DOHH2 (cell line): Measurements from ENCODE around the gene OXLD1.

Experiments
- H3F3A ChIP-seq: fragments of 200-600 bp; sonication (generic), shearing (Covaris generic); 2 replicates; pipeline ENCODE4 v1.6.0; 2016; ENCODE audit warnings: antibody characterized with exemption, mild to moderate bottlenecking; ENCODE audit not compliant: control insufficient read depth, insufficient read depth
- H3K27ac ChIP-seq: fragments of 200-600 bp; sonication (generic); 2 replicates; pipeline ENCODE4 v1.5.1; 2014; ENCODE audit warnings: low read depth, mild to moderate bottlenecking, low read length, moderate library complexity
- H3K27me3 ChIP-seq: fragments of 200-600 bp; sonication (generic); 2 replicates; pipeline ENCODE4 v1.6.1; 2014; ENCODE audit warnings: mild to moderate bottlenecking, low read length, mixed read lengths; ENCODE audit not compliant: control insufficient read depth
- H3K36me3 ChIP-seq: fragments of 200-600 bp; sonication (generic); 2 replicates; pipeline ENCODE4 v1.6.1; 2014; ENCODE audit warnings: mild to moderate bottlenecking, low read length, moderate library complexity, mixed read lengths; ENCODE audit not compliant: control insufficient read depth
- H3K4me1 ChIP-seq: fragments of 200-600 bp; sonication (generic); 2 replicates; pipeline ENCODE4 v1.6.1; 2014; ENCODE audit warnings: mild to moderate bottlenecking, low read length, mixed read lengths; ENCODE audit not compliant: control insufficient read depth
- H3K4me2 ChIP-seq: fragments of 200-600 bp; sonication (generic); 2 replicates; pipeline ENCODE4 v1.6.0; 2014; ENCODE audit warnings: mild to moderate bottlenecking, low read length, moderate library complexity
- H3K4me3 ChIP-seq: fragments of 200-600 bp; sonication (generic); 2 replicates; pipeline ENCODE4 v1.5.1; 2014; ENCODE audit warnings: mild to moderate bottlenecking, low read length, mixed read lengths
- H3K79me2 ChIP-seq: fragments of 200-600 bp; sonication (generic); 2 replicates; pipeline ENCODE4 v1.6.1; 2014; ENCODE audit warnings: mild to moderate bottlenecking, low read length, mixed read lengths; ENCODE audit not compliant: control insufficient read depth
- H3K9me2 ChIP-seq: fragments of 200-600 bp; sonication (generic); replicated peaks from 2 replicates; pipeline ENCODE4 v1.6.1; 2014; ENCODE audit warnings: mild to moderate bottlenecking, low read length, mixed read lengths; ENCODE audit not compliant: control insufficient read depth
- H3K9me3 ChIP-seq: fragments of 200-600 bp; sonication (generic); 2 replicates; pipeline ENCODE4 v1.6.1; 2014; ENCODE audit warnings: antibody characterized with exemption, low read length, mixed read lengths; ENCODE audit not compliant: control insufficient read depth, insufficient read depth
- H4K20me1 ChIP-seq: fragments of 200-600 bp; sonication (generic); 2 replicates; pipeline ENCODE4 v1.6.0; 2014; ENCODE audit warnings: low read depth, mild to moderate bottlenecking, antibody characterized with exemption, low read length, moderate library complexity; ENCODE audit not compliant: control insufficient read depth, insufficient read depth
- EZH2phosphoT487 ChIP-seq: fragments of 200-600 bp; sonication (generic); IDR thresholded peaks from 2 replicates; pipeline ENCODE4 v1.6.1; 2017; ENCODE audit warnings: borderline replicate concordance, mild to moderate bottlenecking, antibody characterized with exemption, low read length, moderate library complexity, mixed read lengths
- TF ChIP-seq, protein P1 (sequence below): fragments of 200-600 bp; sonication (generic); IDR thresholded peaks from one replicate; pipeline ENCODE4 v1.5.1; 2014; ENCODE audit warnings: antibody characterized with exemption, mild to moderate bottlenecking, low read depth, low read length; ENCODE audit not compliant: poor library complexity, severe bottlenecking

The OXLD1 gene

DNA sequence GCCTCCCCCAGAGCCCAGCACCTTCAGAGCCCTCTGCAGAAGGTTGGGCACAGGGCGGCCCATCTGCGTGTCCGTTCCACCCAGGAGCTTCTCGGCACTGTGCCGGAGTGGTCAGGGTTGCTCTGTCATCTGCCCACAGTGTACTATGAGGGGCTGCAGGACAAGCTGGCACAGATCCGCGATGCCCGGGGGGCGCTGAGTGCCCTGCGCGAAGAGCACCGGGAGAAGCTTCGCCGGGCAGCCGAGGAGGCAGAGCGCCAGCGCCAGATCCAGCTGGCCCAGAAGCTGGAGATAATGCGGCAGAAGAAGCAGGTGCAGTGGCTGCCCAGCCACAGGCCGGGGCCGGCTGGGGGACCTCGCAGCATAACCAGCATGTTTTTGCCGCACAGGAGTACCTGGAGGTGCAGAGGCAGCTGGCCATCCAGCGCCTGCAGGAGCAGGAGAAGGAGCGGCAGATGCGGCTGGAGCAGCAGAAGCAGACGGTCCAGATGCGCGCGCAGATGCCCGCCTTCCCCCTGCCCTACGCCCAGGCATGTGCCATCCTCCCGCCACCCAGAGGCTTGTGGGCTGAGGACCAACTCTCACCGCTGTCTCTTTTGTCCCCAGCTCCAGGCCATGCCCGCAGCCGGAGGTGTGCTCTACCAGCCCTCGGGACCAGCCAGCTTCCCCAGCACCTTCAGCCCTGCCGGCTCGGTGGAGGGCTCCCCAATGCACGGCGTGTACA lies 30.0 kb upstream of the OXLD1 start:
- H3K27ac ChIP-seq = no peak overlapping the region
- peaks cover 5% of the 10 kb centered on the region; the same call in 1 of the 2 replicates for H3F3A ChIP-seq
- H3K4me1 ChIP-seq = peaks cover 10% of the 10 kb centered on the region
- H3K79me2 ChIP-seq = peaks cover 52% of the 10 kb centered on the region
- peaks cover 93% of the 10 kb centered on the region for H3K36me3 ChIP-seq
- H3K4me2 ChIP-seq = no peak overlapping the region
- H3K27me3 ChIP-seq = no peaks in the 10 kb centered on the region
- no peaks in the 10 kb centered on the region for H3K9me3 ChIP-seq
- H3K9me2 ChIP-seq = no peaks in the 10 kb centered on the region
- TF ChIP-seq EZH2phosphoT487 = no peak
- TF ChIP-seq, protein P1, sequence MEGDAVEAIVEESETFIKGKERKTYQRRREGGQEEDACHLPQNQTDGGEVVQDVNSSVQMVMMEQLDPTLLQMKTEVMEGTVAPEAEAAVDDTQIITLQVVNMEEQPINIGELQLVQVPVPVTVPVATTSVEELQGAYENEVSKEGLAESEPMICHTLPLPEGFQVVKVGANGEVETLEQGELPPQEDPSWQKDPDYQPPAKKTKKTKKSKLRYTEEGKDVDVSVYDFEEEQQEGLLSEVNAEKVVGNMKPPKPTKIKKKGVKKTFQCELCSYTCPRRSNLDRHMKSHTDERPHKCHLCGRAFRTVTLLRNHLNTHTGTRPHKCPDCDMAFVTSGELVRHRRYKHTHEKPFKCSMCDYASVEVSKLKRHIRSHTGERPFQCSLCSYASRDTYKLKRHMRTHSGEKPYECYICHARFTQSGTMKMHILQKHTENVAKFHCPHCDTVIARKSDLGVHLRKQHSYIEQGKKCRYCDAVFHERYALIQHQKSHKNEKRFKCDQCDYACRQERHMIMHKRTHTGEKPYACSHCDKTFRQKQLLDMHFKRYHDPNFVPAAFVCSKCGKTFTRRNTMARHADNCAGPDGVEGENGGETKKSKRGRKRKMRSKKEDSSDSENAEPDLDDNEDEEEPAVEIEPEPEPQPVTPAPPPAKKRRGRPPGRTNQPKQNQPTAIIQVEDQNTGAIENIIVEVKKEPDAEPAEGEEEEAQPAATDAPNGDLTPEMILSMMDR = no peak
- H4K20me1 ChIP-seq = peaks cover 5% of the 10 kb centered on the region; the same call in 1 of the 2 replicates
- no peak overlapping the region for H3K4me3 ChIP-seq

DNA sequence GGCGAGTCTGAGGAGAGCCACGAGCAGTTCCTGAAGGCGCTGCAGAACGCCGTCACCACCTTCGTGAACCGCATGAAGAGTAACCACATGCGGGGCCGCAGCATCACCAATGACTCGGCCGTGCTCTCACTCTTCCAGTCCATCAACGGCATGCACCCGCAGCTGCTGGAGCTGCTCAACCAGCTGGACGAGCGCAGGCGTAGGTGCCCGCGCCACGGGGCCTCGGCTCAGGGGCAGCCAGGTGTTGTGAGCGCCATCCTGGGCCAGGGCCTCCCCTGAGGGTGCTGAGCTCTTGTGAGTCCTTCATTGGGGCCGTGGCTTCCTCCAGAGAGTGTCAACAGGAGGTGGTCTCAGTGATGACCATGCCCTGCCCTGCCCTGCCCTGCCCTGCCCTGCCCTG lies 29.4 kb upstream of the OXLD1 start:
- Histone ChIP-seq H3K4me3 (no peak overlapping the region), H3K36me3 (peaks cover 93% of the 10 kb centered on the region), H3F3A (peaks cover 5% of the 10 kb centered on the region; the same call in 1 of the 2 replicates), H3K9me2 (no peaks in the 10 kb centered on the region), H3K9me3 (no peaks in the 10 kb centered on the region), H3K4me2 (no peak overlapping the region), H3K27me3 (no peaks in the 10 kb centered on the region), H3K79me2 (peaks cover 46% of the 10 kb centered on the region), H3K27ac (no peak overlapping the region), H3K4me1 (peaks cover 4% of the 10 kb centered on the region), H4K20me1 (no peaks in the 10 kb centered on the region)
- no peak for TF ChIP-seq EZH2phosphoT487
- TF ChIP-seq, protein P1 = no peak

DNA sequence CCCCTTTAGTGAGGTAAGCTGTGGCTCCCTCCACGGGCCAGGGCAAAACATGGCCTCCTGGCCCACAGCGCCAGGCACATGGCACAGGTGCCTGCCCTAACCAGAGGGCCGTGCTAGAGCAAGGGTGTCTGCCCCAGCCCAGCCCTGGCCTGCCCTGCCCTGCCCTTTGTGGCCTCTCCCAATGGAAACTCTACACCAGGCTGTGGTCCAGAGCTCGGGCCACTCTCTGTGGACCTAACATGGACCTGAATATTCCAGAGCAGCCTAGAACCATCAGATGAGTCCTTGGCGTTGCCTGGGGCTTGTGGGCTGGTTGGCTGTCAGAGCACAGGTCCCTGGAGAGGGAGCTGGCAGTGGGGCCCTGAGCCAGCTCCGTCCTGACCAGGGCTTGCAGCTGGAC lies 28.8 kb upstream of the OXLD1 start:
- peaks cover 40% of the 10 kb centered on the region for H3K79me2 ChIP-seq
- TF ChIP-seq, protein P1 = no peak
- no peak for TF ChIP-seq EZH2phosphoT487
- H4K20me1 ChIP-seq = no peaks in the 10 kb centered on the region
- no peak overlapping the region for H3K4me3 ChIP-seq
- no peaks in the 10 kb centered on the region for H3K4me1 ChIP-seq
- H3F3A ChIP-seq = peaks cover 5% of the 10 kb centered on the region; the same call in 1 of the 2 replicates
- peaks cover 93% of the 10 kb centered on the region for H3K36me3 ChIP-seq
- H3K9me2 ChIP-seq = no peaks in the 10 kb centered on the region
- no peaks in the 10 kb centered on the region for H3K9me3 ChIP-seq
- no peak overlapping the region for H3K27ac ChIP-seq
- H3K27me3 ChIP-seq = no peaks in the 10 kb centered on the region
- no peak overlapping the region for H3K4me2 ChIP-seq
